GM18951 (cell line): ENCODE measurements around the gene PBX1.

Experiments
- POLR2A ChIP-seq: IDR thresholded peaks from 4 replicates; pipeline ENCODE4 v1.6.1; 2011; ENCODE audit warnings: mild to moderate bottlenecking; ENCODE audit not compliant: insufficient read length, insufficient read depth; ENCODE audit errors: extremely low read depth
- in situ Hi-C: fragments of 300-500 bp; cut with MboI; formaldehyde crosslinking; loops from one replicate; pipeline ENCODE4 v1.12.0; 2022; ENCODE audit warnings: low sequenced_read_pairs, mixed read lengths, inconsistent platforms; ENCODE audit not compliant: unreplicated experiment

The PBX1 gene

GRCh38 chr1:164622068-164622845 is 63.3 kb downstream of the PBX1 start:
- no peak for TF ChIP-seq POLR2A
- in situ Hi-C loops: no loop called here

GRCh38 chr1:164623805-164624204 is 64.8 kb downstream of the PBX1 start:
- TF ChIP-seq POLR2A: no peak
- in situ Hi-C loops: no loop called here

- no peak for TF ChIP-seq POLR2A
- in situ Hi-C loops: no loop called here
Measured at GRCh38 chr1:164624400-164624799, 65.4 kb downstream of the PBX1 start.

GRCh38 chr1:164625004-164625617 is 66.1 kb downstream of the PBX1 start:
- in situ Hi-C loops: no loop called here
- no peak for TF ChIP-seq POLR2A

GRCh38 chr1:164628772-164629171 is 69.8 kb downstream of the PBX1 start:
- TF ChIP-seq POLR2A: no peak
- in situ Hi-C loops: no loop called here

GRCh38 chr1:164629971-164630370 is 71.0 kb downstream of the PBX1 start:
- no peak for TF ChIP-seq POLR2A
- in situ Hi-C loops: no loop called here

- in situ Hi-C loops: no loop called here
- TF ChIP-seq POLR2A: no peak
Measured at GRCh38 chr1:164630626-164631396, 71.8 kb downstream of the PBX1 start.

GRCh38 chr1:164631751-164632150 is 72.8 kb downstream of the PBX1 start:
- in situ Hi-C loops: no loop called here
- TF ChIP-seq POLR2A: no peak

- in situ Hi-C loops: no loop called here
- TF ChIP-seq POLR2A: no peak
Measured at GRCh38 chr1:164633997-164634396, 75.0 kb downstream of the PBX1 start.

GRCh38 chr1:164635059-164635802 is 76.2 kb downstream of the PBX1 start:
- TF ChIP-seq POLR2A: no peak
- in situ Hi-C loops: no loop called here

- TF ChIP-seq POLR2A: no peak
- in situ Hi-C loops: no loop called here
Measured at GRCh38 chr1:164635803-164636731, 77.1 kb downstream of the PBX1 start.

- no peak for TF ChIP-seq POLR2A
- in situ Hi-C loops: no loop called here
Measured at GRCh38 chr1:164636757-164637156, 77.8 kb downstream of the PBX1 start.
